GM12878 (cell line): ENCODE measurements around the gene FGFBP1. TPM values are rescaled to one million over a fixed set of nuclear protein-coding genes. Genes with fewer than 3 reads are reported as not detected.

ENCODE experiments used
- ATAC-seq: fragments of 200-7000 bp; cut with Tn5 transposase; 3 replicates; pipeline ENCODE4 v1.9.1; 2020; ENCODE audit warnings: mild to moderate bottlenecking, moderate library complexity
- BruUV-seq: library from RNA; stranded (reverse); fragments of 400-500 nt; replicated peaks from 2 replicates; lab custom pipeline; 2021; lab: Mats Ljungman, UMichigan
- CTCF ChIA-PET: fragments of 300-600 bp; sonication (Branson Sonifier 250); formaldehyde crosslinking; extraction: SDS; loops from one replicate; lab custom pipeline; 2021; ENCODE audit warnings: inconsistent platforms; lab: Yijun Ruan, JAX
- POLR2A ChIA-PET: fragments of 350-600 bp; formaldehyde crosslinking; extraction: SDS; loops from one replicate; lab custom pipeline; 2021; ENCODE audit warnings: inconsistent platforms; lab: Charles Lee
- RAD21 ChIA-PET: fragments of 300-600 bp; sonication (Branson Sonifier 250); formaldehyde crosslinking; loops from one replicate; lab custom pipeline; 2023; ENCODE audit warnings: antibody characterized with exemption; ENCODE audit not compliant: unreplicated experiment; lab: Charles Lee
- SMC1A ChIA-PET: fragments of 300-600 bp; sonication (Branson Sonifier 250); formaldehyde crosslinking; loops from one replicate; lab custom pipeline; 2023; ENCODE audit not compliant: unreplicated experiment, uncharacterized antibody; lab: Charles Lee
- DNase-seq: peaks from one replicate; pipeline ENCODE4 v3.0.0-alpha.2; 2011; ENCODE audit warnings: low read depth, low spot score
- FAIRE-seq: peaks from 3 replicates; lab custom pipeline; 2011; peaks lifted over from hg19 to GRCh38; lab: Jason Lieb, UNC
- H2AFZ ChIP-seq: 2 replicates; pipeline ENCODE4 v1.6.0; 2011; ENCODE audit warnings: low read depth, low read length, control low read depth; ENCODE audit not compliant: control insufficient read depth
- H3K27ac ChIP-seq: 2 replicates; pipeline ENCODE4 v1.5.1; 2011; ENCODE audit warnings: control low read depth; ENCODE audit not compliant: control insufficient read depth, insufficient read depth
- H3K27me3 ChIP-seq, 2 experiments: replicated peaks in 1 of 2; 2 replicates each; pipeline versions ENCODE4 v1.6.0 to v1.6.1; 2011; ENCODE audit warnings: low read length in 1 of 2; ENCODE audit not compliant: control insufficient read depth in 2 of 2, insufficient read depth in 2 of 2
- H3K36me3 ChIP-seq, 2 experiments: 2 replicates each; pipeline ENCODE4 v1.5.1; 2011; ENCODE audit warnings: low read length in 1 of 2; ENCODE audit not compliant: control insufficient read depth in 2 of 2, insufficient read depth in 2 of 2
- H3K4me1 ChIP-seq: 2 replicates; pipeline ENCODE4 v1.6.1; 2011; ENCODE audit warnings: mild to moderate bottlenecking, low read length, moderate library complexity, mixed read lengths; ENCODE audit not compliant: control insufficient read depth, insufficient read depth
- H3K4me2 ChIP-seq: 2 replicates; pipeline ENCODE4 v1.6.0; 2011; ENCODE audit warnings: control low read depth; ENCODE audit not compliant: control insufficient read depth, insufficient read depth
- H3K4me3 ChIP-seq: fragments of 200-600 bp; sonication (generic); 2 replicates; pipeline ENCODE4 v1.5.1; 2016
- H3K79me2 ChIP-seq: 2 replicates; pipeline ENCODE4 v1.6.0; 2011; ENCODE audit warnings: low read length; ENCODE audit not compliant: control insufficient read depth, insufficient read depth
- H3K9ac ChIP-seq: 2 replicates; pipeline ENCODE4 v1.8.0; 2011; ENCODE audit warnings: low read length, control low read depth, mixed read lengths; ENCODE audit not compliant: control insufficient read depth, insufficient read depth
- H3K9me3 ChIP-seq: replicated peaks from 3 replicates; pipeline ENCODE4 v1.5.1; 2011; ENCODE audit warnings: mild to moderate bottlenecking, low read length; ENCODE audit not compliant: control insufficient read depth, insufficient read depth
- H4K20me1 ChIP-seq: 2 replicates; pipeline ENCODE4 v1.6.0; 2011; ENCODE audit not compliant: control insufficient read depth, insufficient read depth
- ATF7 ChIP-seq: fragments of 450-650 bp; IDR thresholded peaks from 2 replicates; pipeline ENCODE4 v1.6.1; 2016; ENCODE audit warnings: low read depth, mild to moderate bottlenecking
- BCLAF1 ChIP-seq: fragments of 450-650 bp; IDR thresholded peaks from 2 replicates; pipeline ENCODE4 v1.6.1; 2017; ENCODE audit warnings: antibody characterized with exemption, mild to moderate bottlenecking, moderate library complexity
- CREB1 ChIP-seq: IDR thresholded peaks from 2 replicates; pipeline ENCODE4 v1.6.1; 2012; ENCODE audit warnings: low read depth, mild to moderate bottlenecking, inconsistent platforms
- GABPA ChIP-seq: IDR thresholded peaks from 2 replicates; pipeline ENCODE4 v1.6.1; 2014; ENCODE audit warnings: antibody characterized with exemption, low read depth, mild to moderate bottlenecking, inconsistent platforms
- MAX ChIP-seq: IDR thresholded peaks from 2 replicates; pipeline ENCODE4 v1.6.1; 2012; ENCODE audit warnings: low read depth, low read length, improper control_type of control experiment
- NFIC ChIP-seq: IDR thresholded peaks from 2 replicates; pipeline ENCODE4 v1.6.1; 2012; ENCODE audit warnings: low read depth, mild to moderate bottlenecking, inconsistent platforms, low read length, moderate library complexity
- POLR2A ChIP-seq: IDR thresholded peaks from 2 replicates; pipeline ENCODE4 v1.6.1; 2011; ENCODE audit warnings: low read depth, mild to moderate bottlenecking, low read length
- SIN3A ChIP-seq: IDR thresholded peaks from 2 replicates; pipeline ENCODE4 v1.6.1; 2012; ENCODE audit warnings: low read depth, low read length, improper control_type of control experiment
- TCF7 ChIP-seq: IDR thresholded peaks from 2 replicates; pipeline ENCODE4 v1.6.1; 2014; ENCODE audit warnings: antibody characterized with exemption, borderline replicate concordance
- ZBTB4 ChIP-seq: fragments of 450-650 bp; formaldehyde crosslinking; IDR thresholded peaks from 2 replicates; pipeline ENCODE4 v1.4.0; 2022; ENCODE audit warnings: mild to moderate bottlenecking, moderate library complexity
- ZNF274 ChIP-seq: IDR thresholded peaks from one replicate; pipeline ENCODE4 v1.8.0; 2011; ENCODE audit not compliant: insufficient read length, insufficient read depth
- WGBS: methylation state at CpG from one replicate; pipeline ENCODE4 v1.1.6; 2016; ENCODE audit warnings: low lambda C conversion rate; ENCODE audit not compliant: insufficient replicate concordance, insufficient coverage; ENCODE audit errors: missing lambda C conversion rate; 5-methylcytosine and 5-hydroxymethylcytosine counted together
- in situ Hi-C: fragments of 300-500 bp; cut with MboI; formaldehyde crosslinking; loops from 9 replicates; pipeline ENCODE4 v1.14.3; 2018; ENCODE audit warnings: mixed read lengths
- intact Hi-C: fragments of 100-400 bp; cut with micrococcal nuclease; formaldehyde crosslinking; loops from one replicate; pipeline ENCODE4 v1.14.2; 2022; ENCODE audit not compliant: unreplicated experiment
- polyA plus RNA-seq, 11 experiments: library from polyadenylated mRNA; depleted of rRNA in 4 of 11; unstranded in 6 of 11; stranded (reverse) in 5 of 11; fragments of >200 nt; fragmentation: Nextera tagmentation in 4 of 11; fragmentation: Illumina TruSeq in 1 of 11; extraction: Ambion mirVana in 4 of 11; extraction: Trizol in 1 of 11; gene quantifications; 1 replicate in 1 of 11; 2 replicates in 10 of 11; pipeline versions ENCODE4 v1.2.1 to v1.2.3, GENCODE V29; 2011 to 2016; ENCODE audit warnings: inconsistent platforms in 2 of 11, missing spikeins in 2 of 11, low read depth in 1 of 11
- total RNA-seq, 4 experiments: library from RNA; depleted of rRNA in 3 of 4; stranded (reverse); fragments of >200 nt in 3 of 4; fragmentation: Illumina TruSeq in 1 of 4; extraction: Trizol in 1 of 4; gene quantifications; 2 replicates each; pipeline versions ENCODE4 v1.2.1 to v1.2.3, GENCODE V29; 2013 to 2021

FGFBP1 gene
- total and polyA plus RNA-seq, 10 of the 15 experiments (the other 5 are each of a cell fraction or from before 2014, with no cell fraction given) = 0.09 to 0.11 (median 0.09) TPM; not detected in 7

- no peaks in the 10 kb centered on the region for H4K20me1 ChIP-seq
- DNase-seq = no peak
- H3K36me3 ChIP-seq = no peaks in the 10 kb centered on the region
- no peak overlapping the region for H3K4me3 ChIP-seq
- no peaks in the 10 kb centered on the region for H3K79me2 ChIP-seq
- H3K4me1 ChIP-seq = no peaks in the 10 kb centered on the region
- H3K4me2 ChIP-seq = no peak overlapping the region
- H2AFZ ChIP-seq = no peak overlapping the region
- ChIA-PET POLR2A (no interaction called here), RAD21 (no interaction called here), CTCF (interaction anchor here (0.6 to 2.2 kb wide), 2 partner anchors 10 to 216 kb away, joined by 3 to 7 read pairs; no protein-coding TSS in a partner anchor), SMC1A (interaction anchor here (1.8 to 1.9 kb wide), 2 partner anchors 55 to 63 kb away, joined by 5 to 7 read pairs; no protein-coding TSS in a partner anchor)
- no peak for ATAC-seq
- no peak overlapping the region for H3K27ac ChIP-seq
- no peak overlapping the region for H3K9ac ChIP-seq
- TF ChIP-seq ATF7 (no peak), ZBTB4 (CRISPR knock-in tag) (no peak), ZNF274 (no peak), TCF7 (no peak), CREB1 (no peak), BCLAF1 (no peak), POLR2A (no peak), SIN3A (no peak), GABPA (no peak), NFIC (no peak), MAX (no peak)
- H3K9me3 ChIP-seq = no peaks in the 10 kb centered on the region; the same call in 2 of the 3 replicates
- H3K27me3 ChIP-seq = no peaks in the 10 kb centered on the region
- 14% methylated on average over 1 of the region's 1 CpG for WGBS
- no peak for FAIRE-seq
- in situ Hi-C loops = no loop called here
- intact Hi-C loops = no loop called here
- no TSS peak for BruUV-seq
Observed at GRCh38 chr4:15945516-15945915, 7.0 kb upstream of the FGFBP1 start.
